ENCODE results near the gene HM13. TPM values are rescaled to one million over a fixed set of nuclear protein-coding genes. Genes with fewer than 3 reads are reported as not detected.

HM13 gene
- total and polyA plus RNA-seq, 2 of the 13 experiments (the other 11 are each of a cell fraction or from before 2014, with no cell fraction given), result 118 to 243 TPM

- no peak for TF ChIP-seq ZNF432 (CRISPR knock-in tag; IDR thresholded peaks at IDR 0.05; ENCODE audit: borderline replicate concordance)
- TF ChIP-seq HOXA5 (CRISPR knock-in tag; IDR thresholded peaks at IDR 0.05), result 0 out of 2 replicates have a peak, but pooled peaks have one; percentile 50
- no peak for TF ChIP-seq ZBTB40 (IDR thresholded peaks at IDR 0.05)
- TF ChIP-seq ZBTB40 (CRISPR knock-in tag; IDR thresholded peaks at IDR 0.05), result no peak; the same call in 1 of the 2 replicates
- no peak for TF ChIP-seq ZNF605 (CRISPR knock-in tag; IDR thresholded peaks at IDR 0.05)
- no peak; the same call in 1 of the 2 replicates for TF ChIP-seq ZHX1 (CRISPR knock-in tag; IDR thresholded peaks at IDR 0.05; ENCODE audit: low read depth)
- no peak for TF ChIP-seq KAT2B (IDR thresholded peaks at IDR 0.05; ENCODE audit: borderline replicate concordance, low read depth, low read length)
- no peak for TF ChIP-seq MZF1 (CRISPR knock-in tag; IDR thresholded peaks at IDR 0.05; ENCODE audit: borderline replicate concordance)
- TF ChIP-seq SALL1 (CRISPR knock-in tag; IDR thresholded peaks at IDR 0.05), result no peak; the same call in 1 of the 2 replicates
- no peak for TF ChIP-seq TAF1 (CRISPR knock-in tag; IDR thresholded peaks at IDR 0.05)
- TF ChIP-seq ERF (CRISPR knock-in tag; IDR thresholded peaks at IDR 0.05), result no peak
- no peak for TF ChIP-seq CEBPB (IDR thresholded peaks at IDR 0.05; ENCODE audit: borderline replicate concordance, low read depth, low read length)
- no peak for TF ChIP-seq NFKBIZ (CRISPR knock-in tag; IDR thresholded peaks at IDR 0.05)
- peak; percentile 50; the same call in 1 of the 2 replicates for TF ChIP-seq MYC (CRISPR knock-in tag; IDR thresholded peaks at IDR 0.05; ENCODE audit: borderline replicate concordance)
- peak; percentile 49; the same call in 1 of the 2 replicates for TF ChIP-seq ZFX (CRISPR knock-in tag; IDR thresholded peaks at IDR 0.05; ENCODE audit: low read depth)
- TF ChIP-seq HDAC1 (CRISPR knock-in tag; IDR thresholded peaks at IDR 0.05), result no peak
- no peak for TF ChIP-seq ZNF569 (CRISPR knock-in tag; IDR thresholded peaks at IDR 0.05; ENCODE audit: borderline replicate concordance)
Measured at GRCh38 chr20:31570735-31571617, 56.7 kb downstream of the HM13 start (continued).

All from HepG2 (cell line).